ENCODE data around the gene ADAMTS2. TPM values are rescaled to one million over a fixed set of nuclear protein-coding genes. Genes with fewer than 3 reads are reported as not detected.

ADAMTS2 gene
- total RNA-seq, 1 donor from 2014 or later: 49.3 TPM

GRCh38 chr5:179139111-179139935 lies 205.9 kb downstream of the ADAMTS2 start:
- DNase-seq: no peak

- no peak for DNase-seq
Measured at GRCh38 chr5:179138568-179138925, 206.7 kb downstream of the ADAMTS2 start.

- no peak for DNase-seq
Measured at GRCh38 chr5:179137643-179138567, 207.4 kb downstream of the ADAMTS2 start.

DNA sequence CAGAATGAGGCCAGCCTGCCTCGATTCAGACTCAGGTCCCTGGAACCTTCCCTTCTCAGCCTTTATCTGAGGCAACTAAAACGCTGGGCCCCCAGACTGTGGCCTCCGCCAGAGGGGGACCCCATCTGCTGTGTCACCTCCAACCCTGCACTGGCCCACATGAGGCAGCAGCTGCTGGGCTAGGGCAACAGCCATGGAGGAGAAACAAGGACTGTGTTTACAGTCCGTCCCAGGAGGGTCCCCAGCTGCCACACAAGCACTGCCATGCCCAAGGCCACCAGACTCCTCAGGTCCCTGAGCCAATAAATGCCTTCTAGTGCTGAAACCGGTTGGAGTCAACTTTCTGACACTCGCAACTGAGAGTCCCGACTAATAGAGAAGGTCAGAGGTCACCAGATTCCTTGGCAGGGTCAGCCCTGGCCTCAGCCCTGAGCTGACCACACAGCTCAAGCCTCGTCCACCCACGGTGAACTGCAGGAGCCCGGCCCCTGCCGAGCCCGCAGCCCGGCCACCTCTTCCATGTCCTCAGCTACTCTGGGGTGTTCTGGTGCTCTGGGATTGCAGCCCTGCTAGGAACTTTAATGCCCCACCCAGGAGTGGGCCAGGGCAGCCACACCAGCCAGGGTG lies 208.1 kb downstream of the ADAMTS2 start:
- no peak for DNase-seq

GRCh38 chr5:179135441-179136215 lies 209.6 kb downstream of the ADAMTS2 start:
- no peak for DNase-seq

GRCh38 chr5:179135006-179135405 lies 210.3 kb downstream of the ADAMTS2 start:
- DNase-seq: no peak

- DNase-seq: no peak
Measured at GRCh38 chr5:179134511-179134910, 210.8 kb downstream of the ADAMTS2 start.

GRCh38 chr5:179132586-179133355 lies 212.5 kb downstream of the ADAMTS2 start:
- DNase-seq: no peak

GRCh38 chr5:179131886-179132585 lies 213.2 kb downstream of the ADAMTS2 start:
- no peak for DNase-seq

GRCh38 chr5:179131321-179131835 lies 213.9 kb downstream of the ADAMTS2 start:
- DNase-seq: no peak

GRCh38 chr5:179130101-179130681 lies 215.1 kb downstream of the ADAMTS2 start:
- no peak for DNase-seq

- DNase-seq: no peak
Measured at GRCh38 chr5:179129607-179130071, 215.6 kb downstream of the ADAMTS2 start.

- no peak for DNase-seq
Measured at GRCh38 chr5:179128976-179129375, 216.3 kb downstream of the ADAMTS2 start.

- no peak for DNase-seq
Measured at GRCh38 chr5:179128041-179128365, 217.3 kb downstream of the ADAMTS2 start.

- DNase-seq: no peak
Measured at GRCh38 chr5:179127136-179128040, 217.9 kb downstream of the ADAMTS2 start.

GRCh38 chr5:179126506-179126991 lies 218.7 kb downstream of the ADAMTS2 start:
- no peak for DNase-seq

- no peak for DNase-seq
Measured at GRCh38 chr5:179125789-179126505, 219.3 kb downstream of the ADAMTS2 start.

Data from skin of body (tissue), 2 donors.